SK-N-SH treated with all-trans-retinoic acid at 6 μM for 48 hours (cell line): Measurements from ENCODE around the gene FBXL14.
"Not testable (repeated sequence)": the region's sequence is repeated elsewhere in the genome, so short reads cannot be mapped to it uniquely, and the experiment has no call there.

Source experiments
- ARNTL ChIP-seq: fragments of 450-650 bp; formaldehyde crosslinking; IDR thresholded peaks from 2 replicates; pipeline ENCODE4 v1.5.0; 2020; ENCODE audit warnings: low read depth, mild to moderate bottlenecking, moderate library complexity, borderline replicate concordance
- BACH2 ChIP-seq: fragments of 250-450 bp; sonication (Bioruptor Pico); IDR thresholded peaks from 2 replicates; pipeline ENCODE4 v1.9.0; 2021; ENCODE audit warnings: mild to moderate bottlenecking, borderline replicate concordance
- CSDC2 ChIP-seq: fragments of 250-450 bp; sonication (Bioruptor Pico); IDR thresholded peaks from 2 replicates; pipeline ENCODE4 v1.5.0; 2020; ENCODE audit warnings: mild to moderate bottlenecking, moderate library complexity
- GLIS3 ChIP-seq: fragments of 250-450 bp; sonication (Bioruptor Pico); IDR thresholded peaks from 2 replicates; pipeline ENCODE4 v1.5.0; 2020; ENCODE audit warnings: mild to moderate bottlenecking, moderate library complexity
- OSR1 ChIP-seq: fragments of 250-450 bp; sonication (Bioruptor Pico); IDR thresholded peaks from 2 replicates; pipeline ENCODE4 v1.8.0; 2022; ENCODE audit warnings: moderate library complexity, mild to moderate bottlenecking, inconsistent platforms
- ZC3H10 ChIP-seq: fragments of 250-450 bp; sonication (Bioruptor Pico); IDR thresholded peaks from 2 replicates; pipeline ENCODE4 v1.5.1; 2021; ENCODE audit warnings: mild to moderate bottlenecking, moderate library complexity
- ZFP3 ChIP-seq: fragments of 250-450 bp; sonication (Bioruptor Pico); IDR thresholded peaks from 2 replicates; pipeline ENCODE4 v1.5.0; 2020; ENCODE audit warnings: mild to moderate bottlenecking, moderate library complexity
- ZFP30 ChIP-seq: fragments of 450-650 bp; formaldehyde crosslinking; IDR thresholded peaks from 2 replicates; pipeline ENCODE4 v1.5.0; 2022; ENCODE audit warnings: mild to moderate bottlenecking, moderate library complexity
- ZNF70 ChIP-seq: fragments of 450-650 bp; formaldehyde crosslinking; IDR thresholded peaks from 2 replicates; pipeline ENCODE4 v1.5.0; 2020; ENCODE audit warnings: mild to moderate bottlenecking, moderate library complexity
- TF ChIP-seq, protein P1 (sequence below): fragments of 250-450 bp; sonication (Bioruptor Pico); IDR thresholded peaks from 2 replicates; pipeline ENCODE4 v1.5.1; 2020; ENCODE audit warnings: low read depth, mild to moderate bottlenecking, moderate library complexity
- TF ChIP-seq, protein P2 (sequence below): fragments of 250-450 bp; sonication (Bioruptor Pico); IDR thresholded peaks from 2 replicates; pipeline ENCODE4 v1.8.0; 2020; ENCODE audit warnings: mild to moderate bottlenecking, moderate library complexity, borderline replicate concordance

DNA sequence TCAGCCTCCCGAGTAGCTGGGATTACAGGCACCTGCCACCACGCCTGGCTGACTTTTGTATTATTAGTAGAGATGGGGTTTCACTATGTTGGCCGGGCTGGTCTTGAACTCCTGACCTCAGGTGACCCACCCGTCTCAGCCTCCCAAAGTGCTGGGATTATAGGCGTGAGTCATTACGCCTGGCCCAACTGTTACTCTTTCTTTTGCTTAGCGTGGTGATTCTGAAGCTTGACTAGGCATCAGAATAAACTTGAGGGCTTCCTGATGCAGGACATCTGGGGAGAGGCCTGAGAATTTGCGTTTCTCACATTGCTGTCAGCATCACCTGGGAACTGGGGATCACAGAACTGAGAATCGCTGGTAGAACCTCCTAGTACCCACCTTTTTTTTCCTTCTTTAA is 8.3 kb upstream of the FBXL14 start:
- TF ChIP-seq ZFP30 (CRISPR knock-in tag); ARNTL (CRISPR knock-in tag); OSR1; BACH2 (CRISPR knock-in tag); GLIS3 (CRISPR knock-in tag); ZNF70 (CRISPR knock-in tag); ZFP3 (CRISPR knock-in tag); ZC3H10 (CRISPR knock-in tag); CSDC2 (CRISPR knock-in tag): not testable (repeated sequence)
- TF ChIP-seq, protein P1, sequence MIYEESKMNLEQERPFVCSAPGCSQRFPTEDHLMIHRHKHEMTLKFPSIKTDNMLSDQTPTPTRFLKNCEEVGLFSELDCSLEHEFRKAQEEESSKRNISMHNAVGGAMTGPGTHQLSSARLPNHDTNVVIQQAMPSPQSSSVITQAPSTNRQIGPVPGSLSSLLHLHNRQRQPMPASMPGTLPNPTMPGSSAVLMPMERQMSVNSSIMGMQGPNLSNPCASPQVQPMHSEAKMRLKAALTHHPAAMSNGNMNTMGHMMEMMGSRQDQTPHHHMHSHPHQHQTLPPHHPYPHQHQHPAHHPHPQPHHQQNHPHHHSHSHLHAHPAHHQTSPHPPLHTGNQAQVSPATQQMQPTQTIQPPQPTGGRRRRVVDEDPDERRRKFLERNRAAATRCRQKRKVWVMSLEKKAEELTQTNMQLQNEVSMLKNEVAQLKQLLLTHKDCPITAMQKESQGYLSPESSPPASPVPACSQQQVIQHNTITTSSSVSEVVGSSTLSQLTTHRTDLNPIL = not testable (repeated sequence)
- TF ChIP-seq, protein P2, sequence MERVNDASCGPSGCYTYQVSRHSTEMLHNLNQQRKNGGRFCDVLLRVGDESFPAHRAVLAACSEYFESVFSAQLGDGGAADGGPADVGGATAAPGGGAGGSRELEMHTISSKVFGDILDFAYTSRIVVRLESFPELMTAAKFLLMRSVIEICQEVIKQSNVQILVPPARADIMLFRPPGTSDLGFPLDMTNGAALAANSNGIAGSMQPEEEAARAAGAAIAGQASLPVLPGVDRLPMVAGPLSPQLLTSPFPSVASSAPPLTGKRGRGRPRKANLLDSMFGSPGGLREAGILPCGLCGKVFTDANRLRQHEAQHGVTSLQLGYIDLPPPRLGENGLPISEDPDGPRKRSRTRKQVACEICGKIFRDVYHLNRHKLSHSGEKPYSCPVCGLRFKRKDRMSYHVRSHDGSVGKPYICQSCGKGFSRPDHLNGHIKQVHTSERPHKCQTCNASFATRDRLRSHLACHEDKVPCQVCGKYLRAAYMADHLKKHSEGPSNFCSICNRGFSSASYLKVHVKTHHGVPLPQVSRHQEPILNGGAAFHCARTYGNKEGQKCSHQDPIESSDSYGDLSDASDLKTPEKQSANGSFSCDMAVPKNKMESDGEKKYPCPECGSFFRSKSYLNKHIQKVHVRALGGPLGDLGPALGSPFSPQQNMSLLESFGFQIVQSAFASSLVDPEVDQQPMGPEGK (CRISPR knock-in tag) = not testable (repeated sequence)
